PC-9 (cell line): ENCODE measurements around the gene DEXI. TPM values are rescaled to one million over a fixed set of nuclear protein-coding genes. Genes with fewer than 3 reads are reported as not detected.
A peak's percentile ranks its signal among the peaks of the same experiment; 100 is the strongest.

Experiments used
- BruUV-seq: library from RNA; stranded (reverse); fragments of 400-500 nt; replicated peaks from 2 replicates; lab custom pipeline; 2021; lab: Mats Ljungman, UMichigan
- CTCF ChIA-PET: fragments of 300-600 bp; sonication (Branson Sonifier 250); formaldehyde crosslinking; loops from one replicate; lab custom pipeline; 2022; ENCODE audit warnings: antibody characterized with exemption; lab: Charles Lee
- POLR2A ChIA-PET: fragments of 300-600 bp; sonication (Branson Sonifier 250); formaldehyde crosslinking; loops from one replicate; lab custom pipeline; 2022; ENCODE audit warnings: antibody characterized with exemption; ENCODE audit not compliant: unreplicated experiment; lab: Charles Lee
- DNase-seq, 2 experiments: peaks; one replicate each; pipeline versions ENCODE4 v3.0.0 to v3.0.0-alpha.2; 2015 to 2022; ENCODE audit warnings: mixed read lengths in 1 of 2
- H2AFZ ChIP-seq: fragments of 200-600 bp; sonication (generic); 2 replicates; pipeline ENCODE4 v1.8.1; 2017; ENCODE audit warnings: antibody characterized with exemption
- H3F3A ChIP-seq: fragments of 200-600 bp; sonication (generic); 2 replicates; pipeline ENCODE4 v1.8.1; 2017; ENCODE audit warnings: antibody characterized with exemption, mild to moderate bottlenecking, low read depth; ENCODE audit not compliant: insufficient read depth
- H3K27ac ChIP-seq: fragments of 200-600 bp; sonication (generic); 2 replicates; pipeline ENCODE4 v1.6.1; 2016; ENCODE audit warnings: mixed run types
- H3K27me3 ChIP-seq: fragments of 200-600 bp; sonication (generic); 2 replicates; pipeline ENCODE4 v1.6.1; 2016; ENCODE audit warnings: low read depth, mixed run types; ENCODE audit not compliant: insufficient read depth
- H3K36me3 ChIP-seq: fragments of 200-600 bp; sonication (generic); 2 replicates; pipeline ENCODE4 v1.6.1; 2016; ENCODE audit warnings: low read depth, mixed run types
- H3K4me1 ChIP-seq: fragments of 200-600 bp; sonication (generic); replicated peaks from 2 replicates; pipeline ENCODE4 v1.6.1; 2016; ENCODE audit warnings: mixed run types; ENCODE audit not compliant: insufficient read depth
- H3K4me2 ChIP-seq: fragments of 200-600 bp; sonication (generic); 2 replicates; pipeline ENCODE4 v1.6.1; 2017; ENCODE audit warnings: mixed run types
- H3K4me3 ChIP-seq: fragments of 200-600 bp; sonication (generic); 2 replicates; pipeline ENCODE4 v1.6.1; 2016; ENCODE audit warnings: mixed run types
- H3K79me2 ChIP-seq: fragments of 200-600 bp; sonication (generic); 2 replicates; pipeline ENCODE4 v1.6.1; 2017; ENCODE audit warnings: low read depth, mixed run types
- H3K9me2 ChIP-seq: fragments of 200-600 bp; sonication (generic); 2 replicates; pipeline ENCODE4 v1.8.1; 2017; ENCODE audit warnings: mild to moderate bottlenecking; ENCODE audit not compliant: insufficient read depth
- H3K9me3 ChIP-seq: fragments of 200-600 bp; sonication (generic); 2 replicates; pipeline ENCODE4 v1.8.1; 2016; ENCODE audit warnings: low read depth; ENCODE audit not compliant: insufficient read depth
- H4K20me1 ChIP-seq: fragments of 200-600 bp; sonication (generic); 2 replicates; pipeline ENCODE4 v1.8.1; 2017; ENCODE audit not compliant: insufficient read depth
- EZH2 ChIP-seq: fragments of 200-600 bp; sonication (generic); IDR thresholded peaks from 2 replicates; pipeline ENCODE4 v1.8.0; 2017; ENCODE audit warnings: antibody characterized with exemption, low read depth
- intact Hi-C: fragments of 100-400 bp; cut with micrococcal nuclease; formaldehyde crosslinking; loops from one replicate; pipeline ENCODE4 v1.10.0; 2022; ENCODE audit not compliant: unreplicated experiment
- total RNA-seq: library from RNA; stranded (reverse); gene quantifications from 2 replicates; pipeline ENCODE4 v1.2.3, GENCODE V29; 2021
- TF ChIP-seq, protein P1 (sequence below): fragments of 200-600 bp; sonication (generic); conservative IDR thresholded peaks from 2 replicates; pipeline ENCODE4 v1.6.1; 2017; ENCODE audit warnings: mixed run types, antibody characterized with exemption, mild to moderate bottlenecking, moderate library complexity

Gene DEXI
- total RNA-seq, 1 experiment from 2014 or later = 33.1 TPM

DNA sequence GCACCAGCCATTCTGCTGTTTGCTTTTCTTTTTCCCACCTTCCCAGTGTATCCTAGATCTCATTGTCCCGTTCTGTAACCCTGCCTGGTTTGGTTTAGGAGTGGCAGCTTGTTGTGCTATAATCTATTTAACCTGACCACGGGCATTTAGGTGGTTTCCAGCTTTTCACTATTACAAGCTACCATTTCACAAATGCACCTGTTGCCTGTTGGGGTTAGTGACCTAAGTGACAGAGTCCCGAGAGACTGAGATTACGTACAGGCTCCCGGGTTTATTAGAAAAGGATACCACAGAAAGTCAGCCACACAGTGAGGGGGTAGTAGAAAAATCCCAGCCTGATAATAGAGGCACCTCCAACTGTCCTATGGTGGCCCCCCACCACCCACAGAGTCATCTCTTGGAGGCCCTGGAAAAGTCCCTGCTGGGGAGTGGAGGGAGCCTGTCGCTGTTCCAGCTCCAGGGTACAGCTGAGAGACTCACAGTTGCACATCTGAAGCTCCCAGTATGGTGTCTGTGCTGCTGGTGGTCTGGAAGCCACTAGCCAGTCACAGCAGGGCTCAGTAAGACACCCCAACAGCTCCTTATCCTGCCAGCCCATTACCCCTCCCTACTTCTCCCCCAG lies 23.3 kb upstream of the DEXI start:
- DNase-seq = no peak
- POLR2A ChIA-PET = no interaction called here
- Histone ChIP-seq H4K20me1 (no peaks in the 10 kb centered on the region), H3K36me3 (no peaks in the 10 kb centered on the region; the same call in 1 of the 2 replicates), H3K79me2 (no peaks in the 10 kb centered on the region), H3K9me3 (no peaks in the 10 kb centered on the region), H3K9me2 (no peaks in the 10 kb centered on the region), H2AFZ (no peak overlapping the region), H3K4me3 (no peak overlapping the region), H3K27ac (no peak overlapping the region), H3K27me3 (no peaks in the 10 kb centered on the region), H3K4me1 (no peaks in the 10 kb centered on the region), H3K4me2 (no peak overlapping the region), H3F3A (no peaks in the 10 kb centered on the region; the same call in 1 of the 2 replicates)
- TF ChIP-seq EZH2 = no peak
- TF ChIP-seq, protein P1, sequence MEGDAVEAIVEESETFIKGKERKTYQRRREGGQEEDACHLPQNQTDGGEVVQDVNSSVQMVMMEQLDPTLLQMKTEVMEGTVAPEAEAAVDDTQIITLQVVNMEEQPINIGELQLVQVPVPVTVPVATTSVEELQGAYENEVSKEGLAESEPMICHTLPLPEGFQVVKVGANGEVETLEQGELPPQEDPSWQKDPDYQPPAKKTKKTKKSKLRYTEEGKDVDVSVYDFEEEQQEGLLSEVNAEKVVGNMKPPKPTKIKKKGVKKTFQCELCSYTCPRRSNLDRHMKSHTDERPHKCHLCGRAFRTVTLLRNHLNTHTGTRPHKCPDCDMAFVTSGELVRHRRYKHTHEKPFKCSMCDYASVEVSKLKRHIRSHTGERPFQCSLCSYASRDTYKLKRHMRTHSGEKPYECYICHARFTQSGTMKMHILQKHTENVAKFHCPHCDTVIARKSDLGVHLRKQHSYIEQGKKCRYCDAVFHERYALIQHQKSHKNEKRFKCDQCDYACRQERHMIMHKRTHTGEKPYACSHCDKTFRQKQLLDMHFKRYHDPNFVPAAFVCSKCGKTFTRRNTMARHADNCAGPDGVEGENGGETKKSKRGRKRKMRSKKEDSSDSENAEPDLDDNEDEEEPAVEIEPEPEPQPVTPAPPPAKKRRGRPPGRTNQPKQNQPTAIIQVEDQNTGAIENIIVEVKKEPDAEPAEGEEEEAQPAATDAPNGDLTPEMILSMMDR = no peak
- intact Hi-C loops = no loop called here
- CTCF ChIA-PET = interaction anchor here (0.6 to 1.6 kb wide), 3 partner anchors 441 to 916 kb away, joined by 3 to 5 read pairs (median 4); no protein-coding TSS in a partner anchor
- no TSS peak for BruUV-seq

DNA sequence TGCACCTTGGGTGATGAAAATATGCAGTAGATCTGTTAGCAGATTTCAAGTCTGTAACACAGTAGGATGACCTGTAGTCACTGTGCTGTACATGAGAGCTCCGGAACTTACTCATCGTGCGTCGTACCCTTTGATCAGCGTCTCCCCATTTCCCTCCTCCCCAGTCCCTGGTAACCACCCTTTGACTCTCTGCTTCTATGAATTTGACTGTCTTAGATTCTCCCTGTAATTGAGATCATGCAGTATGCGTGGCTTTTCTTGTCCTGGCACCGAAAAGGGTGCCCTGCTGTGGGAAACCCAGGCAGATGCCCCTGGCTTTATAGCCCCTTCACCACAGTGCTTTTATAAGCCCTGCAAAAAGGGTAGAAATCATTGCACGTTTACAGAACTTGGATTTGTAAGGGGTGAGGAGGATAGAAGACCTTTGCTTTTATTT lies 22.6 kb upstream of the DEXI start:
- no peak overlapping the region for H3K27ac ChIP-seq
- intact Hi-C loops = loop anchor here (1.0 kb wide), 1 partner anchor 440 kb away; no protein-coding TSS in a partner anchor
- H3K4me2 ChIP-seq = no peak overlapping the region
- H2AFZ ChIP-seq = no peak overlapping the region
- H3K27me3 ChIP-seq = no peaks in the 10 kb centered on the region
- H4K20me1 ChIP-seq = no peaks in the 10 kb centered on the region
- no peak overlapping the region for H3K4me3 ChIP-seq
- BruUV-seq = no TSS peak
- ChIA-PET CTCF (interaction anchor here (0.6 to 1.6 kb wide), 3 partner anchors 392 to 530 kb away, joined by 3 to 5 read pairs (median 4); no protein-coding TSS in a partner anchor), POLR2A (no interaction called here)
- DNase-seq = no peak
- no peaks in the 10 kb centered on the region for H3K9me2 ChIP-seq
- H3K4me1 ChIP-seq = no peaks in the 10 kb centered on the region
- no peaks in the 10 kb centered on the region for H3K79me2 ChIP-seq
- no peaks in the 10 kb centered on the region; the same call in 1 of the 2 replicates for H3K36me3 ChIP-seq
- H3K9me3 ChIP-seq = no peaks in the 10 kb centered on the region
- TF ChIP-seq, protein P1 = no peak
- TF ChIP-seq EZH2 = no peak
- no peaks in the 10 kb centered on the region; the same call in 1 of the 2 replicates for H3F3A ChIP-seq

DNA sequence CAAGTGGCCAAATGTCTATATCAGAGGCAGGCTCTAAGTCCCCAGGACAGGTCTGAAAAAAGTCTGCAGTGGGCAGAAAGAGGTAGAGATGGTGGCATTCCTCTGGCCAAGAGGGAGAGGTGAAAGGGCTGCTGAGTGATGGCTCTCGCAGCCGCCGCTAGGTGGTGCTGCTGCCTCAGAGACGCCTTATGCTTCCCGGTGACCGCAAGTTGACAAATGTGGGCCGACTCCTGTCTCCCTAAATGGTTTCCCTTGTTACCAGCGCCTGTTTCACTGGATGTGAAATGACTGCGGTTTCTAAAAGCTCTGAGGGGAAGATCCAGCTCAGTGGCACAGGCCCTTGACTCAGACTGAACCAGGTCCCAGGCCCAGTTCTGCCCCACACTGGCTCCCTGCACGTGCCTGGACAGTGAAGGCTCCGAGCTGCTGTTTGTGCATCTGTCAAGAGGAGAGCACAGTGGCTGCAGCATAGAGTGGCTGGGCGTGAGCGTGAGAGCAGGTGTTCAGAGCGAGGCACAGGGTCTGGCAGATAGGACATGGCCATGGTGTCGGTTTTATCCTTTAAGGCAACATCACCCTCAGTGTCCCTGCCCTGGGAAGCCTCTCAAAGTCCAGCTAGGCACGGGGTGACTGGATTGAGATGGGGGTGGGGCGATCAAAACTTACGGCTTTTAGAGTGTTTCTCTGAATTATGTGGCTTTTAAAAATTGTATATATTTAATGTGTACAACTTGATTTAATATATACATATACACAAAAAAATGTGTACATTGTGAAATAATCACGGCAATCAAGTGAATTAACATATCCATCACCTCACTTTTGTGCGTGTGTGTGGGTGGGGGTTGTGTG lies 22.0 kb upstream of the DEXI start:
- H3K27me3 ChIP-seq = no peaks in the 10 kb centered on the region
- intact Hi-C loops = loop anchor here (1.0 kb wide), 1 partner anchor 441 kb away; no protein-coding TSS in a partner anchor
- POLR2A ChIA-PET = interaction anchor here (0.6 kb wide), 2 partner anchors 18 to 293 kb away, joined by 4 to 6 read pairs; no protein-coding TSS in a partner anchor
- CTCF ChIA-PET = interaction anchor here (0.6 to 1.6 kb wide), 5 partner anchors 291 to 802 kb away, joined by 3 to 5 read pairs (median 3); no protein-coding TSS in a partner anchor
- TF ChIP-seq, protein P1 = peak; percentile 91
- no peak for TF ChIP-seq EZH2
- H3K27ac ChIP-seq = no peak overlapping the region
- H3K9me3 ChIP-seq = no peaks in the 10 kb centered on the region
- BruUV-seq = no TSS peak
- H3F3A ChIP-seq = no peaks in the 10 kb centered on the region; the same call in 1 of the 2 replicates
- peak in 1 of 2 experiments; percentile 83 for DNase-seq
- H4K20me1 ChIP-seq = no peaks in the 10 kb centered on the region
- H2AFZ ChIP-seq = no peak overlapping the region
- H3K9me2 ChIP-seq = no peaks in the 10 kb centered on the region
- no peaks in the 10 kb centered on the region for H3K36me3 ChIP-seq
- no peaks in the 10 kb centered on the region for H3K4me1 ChIP-seq
- no peaks in the 10 kb centered on the region for H3K79me2 ChIP-seq
- peak overlapping the region; percentile 18; the same call in 1 of the 2 replicates for H3K4me2 ChIP-seq
- no peak overlapping the region for H3K4me3 ChIP-seq
